ENCODE results near the gene FGF19.

The FGF19 gene

DNA sequence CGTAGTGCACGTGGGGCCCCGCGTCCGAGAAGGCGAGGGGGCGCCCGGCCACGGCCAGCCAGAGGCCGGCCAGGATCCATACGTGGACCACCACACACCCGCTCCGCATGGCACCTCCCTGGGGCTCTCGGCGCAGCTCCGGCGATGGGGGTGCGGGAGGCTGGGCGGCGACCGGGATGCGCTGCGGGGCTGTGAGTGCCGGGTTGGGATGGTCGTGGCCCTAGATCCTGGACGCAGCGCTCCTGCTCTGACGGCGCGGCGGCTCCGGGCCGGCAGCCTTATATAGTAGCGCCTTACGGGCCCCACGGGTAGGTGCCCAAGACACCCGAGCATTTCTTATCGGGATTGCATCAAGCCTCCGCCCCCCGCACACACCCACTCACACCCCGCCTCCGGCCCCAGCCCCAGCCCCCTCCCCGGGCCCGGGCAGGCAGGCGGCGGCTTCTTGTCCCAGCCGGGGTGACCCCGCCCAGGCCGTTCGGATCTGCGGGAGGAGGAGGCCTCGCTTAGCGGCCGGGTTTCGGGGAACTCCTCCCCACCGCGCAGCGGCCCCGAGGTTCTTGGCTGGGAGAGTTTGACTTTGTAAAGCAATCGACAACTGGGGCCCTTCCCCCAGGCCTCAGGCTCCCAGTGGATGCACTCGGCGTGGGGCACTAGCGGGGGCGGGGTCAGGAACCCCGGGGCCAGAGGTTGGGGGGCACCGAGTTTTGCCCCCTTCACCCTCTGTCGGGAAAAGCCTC, at the start of gene FGF19:
Gene FGF19 (minus strand): TSS at position 255 of the 740 bp plus-strand sequence. CDS start 146 bp downstream, at position 109.
- DNase-seq = no peak

DNA sequence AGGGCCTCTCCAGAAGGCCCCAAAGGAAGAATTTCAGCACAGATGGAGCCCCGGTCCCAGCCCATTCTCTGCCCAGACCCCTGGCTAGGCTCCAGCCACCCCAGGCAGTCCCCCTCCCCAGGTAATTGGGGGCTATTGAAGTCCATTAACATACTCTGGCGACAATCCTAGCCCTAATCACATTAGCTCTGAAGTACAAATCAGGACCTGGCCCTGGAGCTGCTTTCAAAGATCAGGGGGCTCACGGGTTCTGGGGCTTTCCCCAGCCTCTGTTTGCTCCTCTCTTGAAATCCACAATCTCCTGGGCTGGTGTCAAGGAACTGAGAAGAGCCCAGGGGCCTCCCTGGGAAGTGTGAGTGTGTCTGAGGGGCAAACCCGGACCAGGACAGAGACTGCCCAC, 49.1 kb upstream of the FGF19 start:
- DNase-seq = no peak

DNA sequence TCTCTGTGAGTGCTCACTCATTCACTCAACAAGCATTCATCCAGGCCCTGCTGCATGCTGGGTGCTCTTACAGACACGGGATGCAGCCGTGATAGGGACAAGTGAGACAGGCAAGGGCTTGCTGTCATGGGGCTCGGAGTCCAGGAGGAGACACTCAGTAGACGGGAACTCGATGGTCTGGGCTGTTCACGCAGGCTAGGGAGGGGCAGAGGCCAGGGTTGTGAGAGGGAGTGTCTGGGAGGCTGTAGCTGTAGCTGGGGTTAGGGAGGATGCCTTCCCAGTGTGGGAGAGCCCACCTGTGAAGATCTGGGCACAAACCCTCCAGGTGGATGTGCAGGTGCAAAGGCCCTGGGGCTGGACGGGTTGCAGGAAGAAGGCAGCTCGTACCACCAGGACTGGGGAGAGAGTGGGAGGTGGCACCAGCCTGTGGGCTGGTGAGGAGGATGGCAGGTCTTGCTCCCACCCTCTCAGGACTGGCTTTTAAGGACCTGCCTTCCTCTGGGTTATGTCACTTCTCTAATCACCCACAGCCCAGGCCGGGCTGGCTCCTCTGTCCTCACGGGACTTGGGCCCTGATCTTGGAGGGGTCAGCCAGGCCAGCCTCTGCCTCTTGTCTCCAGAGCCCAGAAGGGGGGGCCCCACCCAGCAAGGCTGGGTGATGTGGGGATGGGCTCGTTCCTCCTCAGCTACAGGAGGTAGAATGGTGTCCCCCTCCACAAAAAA, 47.2 kb upstream of the FGF19 start:
- no peak for DNase-seq

DNA sequence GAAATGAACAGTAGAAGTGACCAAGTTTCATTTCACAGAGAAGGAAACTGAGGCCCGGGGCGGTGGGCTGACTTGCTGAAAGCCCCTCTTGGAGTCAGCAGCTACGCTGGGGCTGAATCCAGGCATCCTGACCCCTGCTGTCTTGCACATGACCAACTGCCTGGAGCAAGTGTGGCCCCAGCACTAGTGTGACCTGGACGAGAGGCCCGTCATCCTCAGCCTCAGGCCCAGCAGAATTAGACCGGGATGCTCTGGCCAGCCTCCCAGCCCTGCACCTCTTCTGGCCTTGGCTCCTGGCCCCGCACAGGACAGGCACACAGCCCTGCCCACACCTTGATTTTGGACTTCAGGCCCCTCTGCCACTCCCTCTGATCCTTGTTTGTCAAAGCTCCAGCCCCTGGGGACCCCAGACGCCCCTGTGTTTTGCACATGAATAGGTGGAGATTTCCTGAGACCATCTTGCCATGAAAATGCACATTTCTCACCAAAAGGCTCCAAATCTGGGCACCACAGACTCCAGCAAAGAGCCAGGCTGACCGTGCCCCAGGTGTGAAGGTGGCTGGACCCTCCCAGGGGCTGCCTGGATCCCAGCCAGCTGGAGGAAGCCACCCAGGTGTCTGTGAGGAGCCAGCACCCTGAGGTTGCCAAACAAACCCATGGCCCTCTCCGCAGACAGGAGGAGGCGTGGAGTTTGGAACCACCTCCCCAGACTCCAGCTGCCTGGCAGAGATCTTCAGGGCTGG, 46.5 kb upstream of the FGF19 start:
- no peak for DNase-seq

DNA sequence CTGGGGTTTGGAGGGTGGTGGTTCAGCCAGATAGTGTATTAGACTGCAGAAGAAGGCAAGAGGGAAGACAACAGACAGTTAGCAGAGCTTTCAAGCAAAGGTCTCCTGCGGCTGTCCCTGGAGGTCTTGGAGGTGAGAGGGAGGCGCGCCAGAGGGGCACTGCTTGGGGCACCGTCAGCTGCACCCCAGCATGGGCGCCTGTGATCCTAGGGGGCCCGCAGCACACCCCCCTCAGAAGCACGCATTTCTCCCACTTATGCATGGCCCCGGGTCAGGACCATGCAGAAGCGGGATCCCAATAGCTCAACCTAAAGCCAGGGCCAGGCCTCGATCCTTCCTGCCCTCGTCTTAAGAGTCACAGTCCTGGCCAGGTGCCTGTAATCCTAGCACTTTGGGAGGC, 44.8 kb upstream of the FGF19 start:
- no peak for DNase-seq

DNA sequence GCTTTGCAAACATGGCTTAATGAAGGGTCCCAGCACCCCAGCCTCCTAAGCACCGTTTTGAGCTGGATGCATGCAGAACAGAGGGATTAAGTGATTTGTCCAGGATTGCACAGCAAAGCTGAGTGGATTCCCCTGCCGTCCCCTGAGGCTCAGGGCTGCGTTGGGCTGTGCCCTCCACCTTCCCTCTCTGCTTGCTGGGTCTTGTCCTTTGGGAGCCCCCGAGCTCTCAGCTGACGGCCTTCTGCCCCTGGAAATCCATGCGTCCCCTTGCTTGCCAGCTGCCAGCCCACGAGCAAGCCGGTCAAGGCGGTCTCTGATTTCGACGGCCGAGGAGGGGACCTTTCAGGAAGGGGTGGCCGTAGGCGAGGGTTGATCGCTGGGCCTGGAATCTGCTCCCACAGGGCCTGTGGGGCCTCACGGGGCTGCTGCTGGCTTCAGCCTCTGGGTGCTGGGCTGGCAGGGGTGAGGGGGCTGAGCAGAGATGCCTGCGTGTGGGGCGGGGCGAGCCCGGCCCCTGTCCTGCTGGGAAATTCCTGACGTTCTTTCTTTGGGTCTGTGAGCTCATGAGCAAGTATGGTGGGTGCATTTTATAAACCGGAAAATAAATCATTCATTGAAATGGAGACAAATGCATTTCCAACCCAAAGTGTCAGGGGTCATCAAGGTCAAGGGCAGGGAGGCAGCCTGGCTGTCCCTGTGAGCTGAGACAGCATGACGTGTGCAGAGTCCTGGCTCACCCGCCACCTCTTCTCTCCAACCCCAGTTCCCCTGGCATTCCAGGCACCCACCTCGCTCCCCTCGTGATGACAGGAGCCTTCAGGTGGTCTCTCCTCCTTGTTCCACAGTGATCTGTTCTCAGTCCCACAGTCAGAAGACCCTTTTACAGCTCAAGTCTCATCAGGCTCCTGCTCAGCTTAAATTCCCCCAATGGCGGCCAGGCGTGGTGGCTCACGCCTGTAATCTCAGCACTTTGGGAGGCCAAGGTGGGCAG, 43.2 kb upstream of the FGF19 start:
- DNase-seq = no peak

GRCh38 chr11:69746140-69746539, 42.3 kb upstream of the FGF19 start:
- no peak for DNase-seq

DNA sequence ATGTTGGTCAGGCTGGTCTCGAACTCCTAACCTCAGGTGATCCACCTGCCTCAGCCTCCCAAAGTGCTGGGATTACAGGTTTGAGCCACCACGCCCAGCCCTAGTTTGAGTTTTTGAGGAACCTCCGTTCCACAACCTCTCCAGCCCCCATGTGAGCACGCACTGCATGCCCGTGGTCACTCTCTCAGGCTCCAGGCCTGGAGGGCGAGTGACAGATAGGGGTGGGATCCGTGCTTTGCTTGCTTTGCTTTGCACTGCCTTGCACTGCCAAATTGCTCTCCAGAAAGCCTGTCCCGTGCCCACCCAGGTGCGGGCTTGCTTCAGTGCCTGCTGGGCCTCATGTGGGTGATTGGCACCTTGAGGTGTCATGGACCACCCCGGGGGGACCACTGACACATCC, 41.4 kb upstream of the FGF19 start:
- no peak for DNase-seq

DNA sequence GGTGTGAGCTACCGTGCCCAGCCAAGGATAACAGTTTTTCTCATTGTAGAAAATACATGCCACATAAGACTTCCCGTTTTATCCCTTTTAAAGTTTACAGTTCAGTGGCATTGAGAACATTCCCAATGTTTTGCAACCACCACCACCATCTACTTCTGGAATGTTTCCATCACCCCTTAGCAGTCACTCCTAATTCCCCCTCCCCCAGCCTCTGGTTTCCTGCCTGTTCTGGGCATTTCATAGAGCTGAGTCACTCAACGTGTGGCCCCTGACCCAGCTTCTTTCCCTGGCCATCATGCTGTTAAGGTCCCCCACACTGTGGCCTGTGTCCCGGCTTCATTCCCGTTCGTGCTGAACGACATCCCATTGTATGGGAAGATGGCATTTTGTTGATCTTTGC, 40.6 kb upstream of the FGF19 start:
- no peak for DNase-seq

DNA sequence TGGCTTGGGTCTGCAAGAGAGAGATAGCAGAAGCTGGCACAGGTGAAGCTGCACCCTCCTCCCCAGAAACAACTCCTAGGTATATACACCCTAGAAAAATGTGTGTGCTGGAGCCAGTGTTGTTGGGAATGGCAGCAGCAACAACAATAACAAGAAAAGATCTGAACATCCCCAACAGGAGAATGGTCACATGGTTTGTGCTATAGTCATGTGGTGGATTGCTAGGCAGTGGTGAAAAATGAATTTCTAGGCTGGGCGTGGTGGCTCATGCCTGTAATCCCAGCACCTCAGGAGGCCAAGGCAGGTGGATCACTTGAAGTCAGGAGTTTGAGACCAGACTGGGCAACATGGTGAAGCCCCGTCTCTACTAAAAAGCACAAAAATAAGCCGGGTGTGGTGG, 31.0 kb upstream of the FGF19 start:
- no peak for DNase-seq

GRCh38 chr11:69734367-69734766, 30.5 kb upstream of the FGF19 start:
- no peak for DNase-seq

- DNase-seq = no peak
Observed at GRCh38 chr11:69732910-69733309, 29.1 kb upstream of the FGF19 start.

DNA sequence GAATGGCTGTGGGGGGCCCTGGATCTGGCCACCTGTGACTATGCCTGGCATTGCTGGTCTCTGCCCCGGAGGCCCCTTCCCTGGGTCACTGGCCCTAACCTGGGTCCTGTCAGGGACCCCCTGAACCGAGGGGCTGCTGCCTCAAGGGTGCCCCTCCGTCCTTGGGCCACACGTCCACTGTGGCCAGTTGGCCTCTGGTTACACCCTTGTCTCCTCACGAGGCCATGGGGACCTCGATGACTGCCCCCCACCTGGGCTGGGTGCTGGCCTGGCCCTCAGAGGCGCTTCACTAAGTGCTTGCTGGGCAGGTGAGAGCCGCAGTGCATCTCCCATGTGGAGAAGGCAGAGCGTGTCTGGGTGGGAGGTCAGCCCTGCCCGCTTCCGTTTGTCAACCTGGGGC, 27.3 kb upstream of the FGF19 start:
- no peak for DNase-seq

DNA sequence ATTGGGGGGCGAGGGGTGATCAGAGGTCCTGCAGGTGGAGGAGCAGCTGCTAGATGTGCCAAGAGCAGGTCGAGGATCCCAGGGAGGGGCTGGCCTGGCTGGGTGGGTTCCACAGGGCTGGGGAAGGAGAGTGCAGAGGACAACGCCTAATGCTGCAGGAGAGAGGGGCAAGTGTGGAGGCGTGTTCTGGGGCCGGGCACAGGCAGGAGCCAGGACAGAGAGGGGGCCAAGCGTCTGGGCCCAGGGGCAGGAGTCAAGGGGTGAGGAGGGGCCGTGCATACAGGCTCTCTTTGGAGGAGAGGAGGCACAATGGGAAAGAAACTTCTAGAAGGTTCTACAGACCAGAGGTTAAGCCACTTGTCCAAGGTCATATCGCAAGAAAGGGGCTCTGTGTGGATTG, 26.7 kb upstream of the FGF19 start:
- DNase-seq = no peak

GRCh38 chr11:69729252-69729651, 25.4 kb upstream of the FGF19 start:
- DNase-seq = no peak

DNA sequence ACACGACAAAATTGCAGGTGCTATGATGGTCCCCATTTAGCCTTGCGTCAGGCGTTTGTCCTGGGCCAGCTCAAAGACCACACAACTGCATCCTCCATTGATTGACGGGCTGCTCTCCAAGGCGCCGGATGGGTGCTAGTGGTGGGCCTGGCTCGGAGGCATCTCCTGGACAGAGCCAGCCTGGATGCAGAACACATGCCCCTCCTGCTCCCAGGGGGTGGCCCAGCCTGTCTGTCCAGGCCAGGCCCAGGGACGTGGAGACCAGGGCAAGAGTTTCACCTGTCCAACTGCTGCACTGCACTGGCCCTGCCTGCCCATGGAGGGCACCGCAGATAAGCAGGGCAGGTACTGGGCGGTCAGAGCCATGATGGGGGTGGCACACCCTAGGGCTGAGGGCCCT, 23.4 kb upstream of the FGF19 start:
- DNase-seq = no peak

GRCh38 chr11:69726481-69726880, 22.7 kb upstream of the FGF19 start:
- no peak for DNase-seq

DNA sequence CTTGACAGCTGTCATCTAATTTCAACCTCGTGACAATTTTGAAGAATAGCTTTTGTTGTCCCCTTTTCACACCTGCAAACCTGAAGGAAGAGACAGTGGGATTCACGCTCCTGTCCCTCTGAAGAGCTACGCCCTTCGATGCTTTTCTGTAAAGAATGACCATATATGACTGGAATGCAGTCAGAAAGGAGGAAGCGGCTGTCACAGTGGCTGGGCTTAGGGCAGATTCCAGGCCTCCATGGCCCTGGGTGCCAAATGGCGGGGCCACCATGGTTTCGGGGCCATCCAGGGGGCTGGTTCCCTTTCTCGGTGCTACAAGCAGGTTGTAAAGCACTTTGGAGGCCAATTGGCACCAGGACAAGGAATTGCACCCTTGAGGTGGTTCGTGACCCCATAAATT, 22.2 kb upstream of the FGF19 start:
- no peak for DNase-seq

- no peak for DNase-seq
Observed at GRCh38 chr11:69721745-69722144, 17.9 kb upstream of the FGF19 start.

GRCh38 chr11:69721106-69721505, 17.3 kb upstream of the FGF19 start:
- DNase-seq = no peak

GRCh38 chr11:69718912-69719311, 15.1 kb upstream of the FGF19 start:
- DNase-seq = no peak

GRCh38 chr11:69718147-69718546, 14.3 kb upstream of the FGF19 start:
- peak; percentile 62 for DNase-seq
